Measurements from ENCODE around the gene STON1.

DNA sequence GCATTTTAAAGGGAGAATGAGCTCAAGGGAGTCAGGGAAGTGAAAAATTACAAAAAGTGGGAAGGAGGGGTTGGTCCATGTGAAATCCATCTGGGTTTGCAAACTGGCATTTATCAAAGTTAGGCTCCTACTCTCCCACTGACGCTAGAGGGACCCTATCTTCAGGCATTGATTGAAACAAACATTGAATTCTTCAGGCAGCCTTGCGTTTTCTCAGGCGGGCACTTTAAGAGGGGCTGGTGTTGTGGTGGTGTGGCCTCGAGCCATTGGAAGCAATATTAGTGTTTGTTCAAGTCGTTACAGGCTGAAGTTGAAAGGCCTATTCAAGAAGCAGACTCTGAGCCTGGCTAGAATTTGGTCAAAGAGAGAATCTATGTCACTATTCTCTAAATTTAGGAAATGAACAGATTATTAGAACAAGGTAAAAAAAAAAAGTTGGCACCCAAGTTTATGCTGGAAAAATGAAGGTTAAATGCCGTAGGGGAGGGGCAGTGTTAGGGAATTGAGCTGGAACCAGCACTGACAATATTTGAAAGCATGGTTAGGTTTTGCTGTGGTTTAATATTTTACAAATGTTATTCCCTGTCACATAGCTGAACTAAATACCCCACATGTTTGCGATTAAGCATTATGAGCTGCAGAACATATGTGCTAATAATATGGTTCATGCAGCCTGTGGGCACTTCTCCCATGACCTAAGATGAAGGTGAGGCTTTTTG lies 36.8 kb downstream of the STON1 start:
- peak in 1 of 2 donors; percentile 29 for TF ChIP-seq CTCF (IDR thresholded peaks at IDR 0.05)
- no peak for TF ChIP-seq EP300 (IDR thresholded peaks at IDR 0.05)
- TF ChIP-seq POLR2AphosphoS5 (IDR thresholded peaks at IDR 0.05) = no peak
- TF ChIP-seq POLR2A (IDR thresholded peaks at IDR 0.05) = no peak

All from suprapubic skin (tissue), 4 donors.